SHP77 treated with DMSO at 0.1 percent for 48 hours (cell line): ENCODE data around the gene PLGRKT.
"Not testable (repeated sequence)": the region's sequence is repeated elsewhere in the genome, so short reads cannot be mapped to it uniquely, and the experiment has no call there.

Experiments
- DNase-seq: peaks from one replicate; lab custom pipeline; 2025; lab: John Stamatoyannopoulos, UW

PLGRKT gene

DNA sequence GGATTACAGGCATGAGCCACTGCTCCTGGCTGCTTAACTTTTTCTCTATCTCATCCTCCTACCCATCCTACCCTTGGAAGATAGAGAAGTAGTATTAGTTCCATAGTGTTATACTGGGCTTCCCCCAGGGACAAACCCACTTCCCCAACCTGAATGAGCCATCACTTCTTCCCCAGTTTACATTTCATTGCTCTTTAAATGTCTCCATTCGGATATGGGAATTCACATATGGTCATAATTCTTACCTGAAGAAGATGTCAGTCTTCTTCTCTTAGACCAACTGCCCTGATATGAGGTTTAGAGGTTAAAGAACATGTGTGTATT is 14.5 kb upstream of the PLGRKT start:
- DNase-seq = no peak

DNA sequence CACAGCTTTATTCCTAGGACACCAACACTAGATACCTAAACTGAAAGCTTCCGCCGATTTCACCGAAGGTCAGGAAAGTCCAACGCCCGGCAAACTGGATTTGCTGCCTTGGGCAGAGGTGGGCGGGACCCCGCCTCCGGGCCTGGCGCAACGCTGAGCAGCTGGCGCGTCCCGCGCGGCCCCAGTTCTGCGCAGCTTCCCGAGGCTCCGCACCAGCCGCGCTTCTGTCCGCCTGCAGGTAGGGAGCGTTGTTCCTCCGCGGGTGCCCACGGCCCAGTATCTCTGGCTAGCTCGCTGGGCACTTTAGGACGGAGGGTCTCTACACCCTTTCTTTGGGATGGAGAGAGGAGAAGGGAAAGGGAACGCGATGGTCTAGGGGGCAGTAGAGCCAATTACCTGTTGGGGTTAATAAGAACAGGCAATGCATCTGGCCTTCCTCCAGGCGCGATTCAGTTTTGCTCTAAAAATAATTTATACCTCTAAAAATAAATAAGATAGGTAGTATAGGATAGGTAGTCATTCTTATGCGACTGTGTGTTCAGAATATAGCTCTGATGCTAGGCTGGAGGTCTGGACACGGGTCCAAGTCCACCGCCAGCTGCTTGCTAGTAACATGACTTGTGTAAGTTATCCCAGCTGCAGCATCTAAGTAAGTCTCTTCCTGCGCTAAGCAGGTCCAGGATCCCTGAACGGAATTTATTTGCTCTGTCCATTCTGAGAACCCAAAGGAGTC is 12.8 kb upstream of the PLGRKT start, which contains the start of gene CD274:
TSS of gene CD274 (plus strand) at position 184 of the 733 bp plus-strand sequence. CDS start 5,572 bp downstream, outside the sequence.
- DNase-seq = peak; percentile 35

DNA sequence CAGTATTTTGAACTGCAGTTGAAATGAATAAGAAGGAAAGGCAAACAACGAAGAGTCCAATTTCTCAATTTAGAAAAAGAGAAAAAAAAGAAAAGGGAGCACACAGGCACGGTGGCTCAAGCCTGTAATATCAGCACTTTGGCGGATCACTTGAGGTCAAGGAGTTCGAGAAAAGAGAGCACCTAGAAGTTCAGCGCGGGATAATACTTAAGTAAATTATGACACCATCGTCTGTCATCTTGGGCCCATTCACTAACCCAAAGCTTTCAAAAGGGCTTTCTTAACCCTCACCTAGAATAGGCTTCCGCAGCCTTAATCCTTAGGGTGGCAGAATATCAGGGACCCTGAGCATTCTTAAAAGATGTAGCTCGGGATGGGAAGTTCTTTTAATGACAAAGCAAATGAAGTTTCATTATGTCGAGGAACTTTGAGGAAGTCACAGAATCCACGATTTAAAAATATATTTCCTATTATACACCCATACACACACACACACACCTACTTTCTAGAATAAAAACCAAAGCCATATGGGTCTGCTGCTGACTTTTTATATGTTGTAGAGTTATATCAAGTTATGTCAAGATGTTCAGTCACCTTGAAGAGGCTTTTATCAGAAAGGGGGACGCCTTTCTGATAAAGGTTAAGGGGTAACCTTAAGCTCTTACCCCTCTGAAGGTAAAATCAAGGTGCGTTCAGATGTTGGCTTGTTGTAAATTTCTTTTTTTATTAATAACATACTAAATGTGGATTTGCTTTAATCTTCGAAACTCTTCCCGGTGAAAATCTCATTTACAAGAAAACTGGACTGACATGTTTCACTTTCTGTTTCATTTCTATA is 12.0 kb upstream of the PLGRKT start:
- no peak for DNase-seq

DNA sequence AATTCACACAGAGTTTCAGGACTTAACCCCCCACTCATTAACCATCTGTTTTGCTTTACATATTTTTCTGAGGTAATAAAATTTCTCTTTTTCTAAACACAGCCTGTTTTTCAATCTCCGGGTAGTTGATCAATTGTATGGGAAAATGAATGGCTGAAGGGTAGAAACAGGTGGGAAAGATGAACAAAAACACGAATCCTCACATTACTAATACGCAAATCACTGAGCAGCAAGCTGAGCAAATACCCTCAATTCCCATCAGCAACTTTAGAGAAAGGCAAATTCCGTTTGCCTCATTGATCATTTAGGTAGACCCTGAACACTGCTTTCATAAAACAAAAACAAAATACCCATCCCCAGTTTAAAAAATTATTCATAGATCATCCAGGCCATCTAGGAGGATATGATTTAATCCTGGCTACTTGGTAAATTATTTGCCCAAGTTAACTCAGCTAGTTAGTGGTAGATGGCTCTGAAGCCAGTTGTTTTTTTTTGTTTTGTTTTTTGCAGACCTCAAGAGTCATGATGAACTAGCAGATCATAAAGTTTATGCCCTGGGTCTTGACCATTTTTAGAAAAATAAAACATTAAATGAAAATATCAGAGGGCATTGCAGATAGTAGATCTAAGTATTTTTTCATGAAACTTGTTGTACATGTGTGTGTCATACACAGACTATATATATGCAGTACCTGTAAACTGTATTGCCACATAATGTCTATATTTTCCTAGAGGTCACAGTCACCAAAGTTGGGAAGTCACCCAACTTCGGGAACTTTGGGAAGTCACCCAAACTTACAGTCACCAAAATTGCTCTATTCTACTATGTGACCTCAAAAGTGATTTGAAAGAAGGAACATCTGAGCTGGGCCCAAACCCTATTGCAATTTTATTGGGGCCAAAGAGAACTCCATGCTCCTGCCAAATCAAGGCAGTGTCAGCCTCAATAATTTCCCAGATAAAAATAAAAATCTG is 11.0 kb upstream of the PLGRKT start:
- no peak for DNase-seq

DNA sequence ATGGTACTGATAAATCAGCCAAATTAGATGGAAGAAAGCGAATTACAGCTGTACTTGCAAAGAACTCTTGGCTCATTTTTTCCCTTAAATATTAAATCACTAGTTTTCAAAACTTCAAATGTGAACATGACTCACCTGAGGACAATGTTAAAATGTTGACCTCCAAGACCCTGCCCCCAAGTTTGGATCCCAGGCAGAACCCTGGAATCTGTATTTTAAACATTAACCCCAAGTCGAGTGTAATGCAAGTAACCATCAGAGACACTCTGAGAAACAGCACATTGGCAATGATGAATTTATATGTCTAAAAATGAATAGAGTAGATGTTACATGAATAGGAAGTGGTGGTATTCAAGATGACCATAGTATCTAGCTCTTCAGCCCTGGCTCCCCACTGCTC is 10.3 kb upstream of the PLGRKT start:
- no peak for DNase-seq

DNA sequence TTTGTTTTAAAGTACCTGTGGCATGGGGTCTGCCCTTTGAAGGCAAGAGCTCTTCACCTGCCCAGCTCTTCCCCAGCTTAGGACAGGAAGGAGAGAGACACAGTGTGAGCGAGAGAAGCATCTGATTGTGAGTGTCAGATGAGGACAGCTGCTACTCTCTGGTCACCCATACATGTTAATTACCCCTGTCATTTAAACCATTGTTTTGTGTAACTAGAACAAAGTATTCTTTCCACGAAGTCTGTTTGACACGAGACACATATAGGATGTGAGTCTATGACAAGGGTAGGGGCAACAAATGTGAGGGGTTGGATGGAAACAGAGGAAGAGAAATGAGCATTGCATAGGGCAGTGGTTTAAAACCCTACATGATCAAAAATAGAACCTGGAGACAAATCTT is 9.6 kb upstream of the PLGRKT start:
- DNase-seq = no peak

DNA sequence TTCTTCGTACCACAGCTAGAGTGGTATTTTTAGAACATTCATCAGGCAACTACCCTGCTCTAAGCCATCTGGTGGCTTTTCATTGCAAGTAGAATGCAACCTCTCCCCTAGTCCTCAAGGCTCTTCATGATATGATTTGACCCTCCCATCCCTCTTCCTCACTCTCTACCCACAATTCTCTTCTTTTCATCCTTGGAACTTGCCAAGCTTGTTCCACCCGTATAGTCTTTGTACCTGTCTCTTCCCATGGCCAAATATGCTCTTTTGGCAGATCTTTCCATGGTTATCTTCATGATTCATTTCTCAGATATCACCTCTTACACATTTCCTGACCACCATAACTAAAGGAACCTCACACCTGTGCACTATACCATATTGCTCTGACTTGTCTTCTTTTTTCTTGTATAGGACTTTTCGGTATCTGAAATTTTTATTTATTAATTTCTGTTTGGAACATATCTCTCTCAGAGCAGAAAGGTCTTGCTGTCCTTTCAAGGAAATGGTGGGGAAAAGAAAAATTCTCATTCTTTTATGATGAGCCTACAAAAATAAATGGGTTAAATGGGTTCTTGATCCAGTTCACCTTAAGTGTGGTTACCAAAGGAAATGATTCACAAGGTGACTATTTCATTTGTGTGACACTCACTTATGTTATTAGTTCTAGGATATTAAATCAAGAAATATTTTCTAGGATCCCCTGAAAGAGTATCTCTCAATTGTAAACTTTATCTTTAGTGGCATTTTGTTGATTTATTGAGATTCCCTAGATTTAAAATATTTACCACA is 8.9 kb upstream of the PLGRKT start:
- DNase-seq = no peak

DNA sequence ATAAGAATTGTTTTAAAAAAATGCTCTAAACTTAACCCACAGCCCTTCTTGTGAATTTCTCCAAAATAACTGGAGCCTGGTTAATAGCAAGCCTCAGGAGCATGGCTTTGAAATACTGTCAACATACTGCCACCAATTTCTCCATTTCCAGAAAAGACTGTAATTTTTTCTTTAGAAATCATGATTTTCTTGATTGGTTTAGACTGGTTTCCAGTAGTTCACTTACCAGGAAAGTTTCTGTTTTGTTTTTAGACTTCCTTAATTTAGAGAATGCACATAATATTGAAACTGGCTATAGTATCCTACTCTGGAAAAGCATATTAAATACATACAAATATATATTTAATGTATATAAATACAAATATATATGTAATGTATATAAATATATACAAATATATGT is 8.2 kb upstream of the PLGRKT start:
- DNase-seq = no peak

DNA sequence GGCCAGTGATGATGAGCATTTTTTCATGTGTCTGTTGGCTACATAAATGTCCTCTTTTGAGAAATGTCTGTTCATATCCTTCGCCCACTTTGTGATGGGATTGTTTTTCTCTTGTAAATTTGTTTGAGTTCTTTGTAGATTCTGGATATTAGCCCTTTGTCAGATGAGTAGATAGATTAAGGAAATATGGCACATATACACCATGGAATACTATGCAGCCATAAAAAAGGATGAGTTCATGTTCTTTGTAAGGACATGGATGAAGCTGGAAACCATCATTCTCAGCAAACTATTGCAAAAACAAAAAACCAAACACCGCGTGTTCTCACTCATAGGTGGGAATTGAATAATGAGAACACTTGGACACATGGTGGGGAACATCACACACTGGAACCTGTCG is 7.4 kb upstream of the PLGRKT start:
- DNase-seq = not testable (repeated sequence)

DNA sequence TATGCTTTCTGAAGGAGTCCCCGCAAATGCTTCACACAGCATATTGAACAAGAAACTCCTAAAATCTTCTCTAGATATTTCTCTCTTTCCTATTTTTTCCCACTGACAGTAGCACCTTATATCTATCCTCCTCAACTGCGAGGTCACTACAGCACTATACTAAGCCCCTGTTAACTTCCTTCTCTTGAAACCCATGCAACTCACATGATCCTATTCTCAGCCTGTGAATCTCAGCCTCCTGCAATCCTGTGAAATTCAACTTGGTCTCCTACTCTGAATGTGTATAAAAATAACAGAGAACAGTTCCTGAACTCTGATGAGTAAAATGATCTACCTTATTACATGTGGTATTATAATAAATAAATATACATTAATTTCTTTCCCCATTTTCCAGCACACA is 6.1 kb upstream of the PLGRKT start:
- no peak for DNase-seq

DNA sequence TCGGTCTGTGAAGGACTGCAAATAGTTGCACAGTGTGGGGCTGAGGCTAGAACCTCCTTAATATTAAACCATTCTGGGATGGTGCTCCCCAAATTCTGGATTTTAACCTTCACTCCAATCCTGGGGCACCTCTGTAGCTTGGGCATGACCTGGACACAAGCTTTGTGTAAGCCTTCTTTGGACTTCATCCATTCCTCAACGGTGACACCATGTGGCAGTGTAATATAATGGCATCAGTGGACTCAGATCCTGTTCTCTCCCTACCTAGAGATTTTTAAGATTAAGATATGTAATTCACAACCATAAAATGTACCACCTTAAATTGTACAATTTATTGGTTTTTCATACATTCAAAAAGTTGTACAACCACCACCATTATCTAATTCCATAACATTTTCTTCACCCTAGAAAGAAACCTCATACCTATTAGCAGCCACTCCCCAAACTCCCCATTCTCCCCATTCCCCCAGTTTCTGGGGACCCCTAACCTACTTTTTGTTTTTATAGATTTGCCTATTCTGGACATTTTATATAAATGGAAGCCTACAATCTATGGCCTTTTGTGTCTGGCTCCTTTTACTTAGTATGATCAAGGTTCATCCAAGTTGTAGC is 4.8 kb upstream of the PLGRKT start:
- no peak for DNase-seq

DNA sequence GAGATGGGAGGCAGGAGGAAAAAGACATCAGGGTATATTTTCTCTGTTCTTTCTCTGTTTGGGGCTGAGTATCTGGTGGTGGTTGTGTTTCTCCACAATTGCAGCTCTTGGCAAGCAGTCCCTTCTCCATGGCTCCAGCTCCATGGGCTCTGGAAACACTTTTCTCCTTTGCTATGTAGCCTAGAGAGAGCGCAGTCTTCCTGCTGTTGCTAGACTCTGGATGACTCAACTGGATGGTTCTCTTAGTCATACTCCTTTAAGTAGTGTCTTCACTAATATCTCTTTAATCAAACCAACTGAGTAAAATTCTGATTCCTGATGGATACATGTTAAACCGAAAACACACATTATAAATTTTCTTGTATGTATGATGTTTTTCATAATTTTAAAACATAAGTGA is 3.3 kb upstream of the PLGRKT start:
- DNase-seq = no peak

DNA sequence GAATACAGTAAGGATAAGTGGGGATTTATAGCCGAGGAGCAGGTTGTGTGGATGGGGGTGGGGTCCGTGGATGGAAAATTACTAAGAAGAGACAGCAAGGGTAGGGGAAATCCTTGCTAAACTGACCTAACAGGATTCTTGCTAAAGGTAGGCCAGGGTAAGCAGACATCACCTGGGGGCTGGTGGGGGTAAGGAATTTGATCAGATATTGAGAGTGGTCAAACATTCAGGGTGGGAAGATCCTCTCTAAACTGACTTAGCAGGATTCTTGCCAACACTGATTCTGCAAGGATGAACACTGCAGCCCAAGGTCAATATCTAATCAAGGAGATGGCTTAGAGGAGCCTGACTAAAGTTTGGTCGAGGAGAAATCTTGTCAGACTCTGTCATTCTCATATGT is 2.7 kb upstream of the PLGRKT start:
- DNase-seq = no peak

DNA sequence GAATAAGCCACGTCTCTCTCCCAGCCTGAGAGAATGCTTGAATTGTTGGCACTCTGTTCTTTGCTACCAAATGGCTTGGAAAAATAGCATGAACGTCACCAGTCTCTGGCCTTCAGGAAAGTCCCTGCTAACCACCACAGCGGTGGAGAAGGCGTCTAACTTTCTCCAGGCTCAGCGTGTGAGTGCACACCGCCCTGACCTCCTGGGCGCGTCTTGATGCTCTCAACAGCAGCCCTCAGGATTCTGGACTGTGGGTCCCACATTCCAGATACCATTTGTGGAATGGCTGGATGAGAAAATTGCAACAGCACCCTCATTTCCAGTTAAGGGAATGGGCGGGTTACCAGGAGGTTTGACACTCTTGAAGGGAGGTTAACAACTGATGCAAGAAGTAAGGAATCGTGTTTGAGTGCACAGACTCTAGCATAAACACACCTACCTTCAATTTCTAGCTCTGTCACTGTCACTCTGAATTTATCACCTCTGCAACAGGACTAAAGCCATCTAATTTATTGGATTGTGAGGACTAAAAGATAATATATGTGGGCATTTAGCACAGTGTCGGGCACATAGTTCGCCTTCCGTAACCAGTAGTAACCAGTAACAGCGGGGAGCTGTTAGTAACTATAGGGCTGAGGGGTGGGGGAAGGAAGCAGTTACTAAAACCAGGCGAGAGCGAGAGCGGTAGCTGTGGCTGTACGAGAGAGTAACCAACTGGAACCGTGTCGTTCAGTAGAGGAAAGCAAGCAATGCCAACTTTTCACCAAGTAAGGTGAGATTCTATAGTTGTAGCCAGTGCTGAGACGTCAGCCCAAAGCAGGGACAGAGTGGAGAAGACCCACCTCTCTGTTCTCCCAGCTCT is 807 bp upstream of the PLGRKT start:
- no peak for DNase-seq

DNA sequence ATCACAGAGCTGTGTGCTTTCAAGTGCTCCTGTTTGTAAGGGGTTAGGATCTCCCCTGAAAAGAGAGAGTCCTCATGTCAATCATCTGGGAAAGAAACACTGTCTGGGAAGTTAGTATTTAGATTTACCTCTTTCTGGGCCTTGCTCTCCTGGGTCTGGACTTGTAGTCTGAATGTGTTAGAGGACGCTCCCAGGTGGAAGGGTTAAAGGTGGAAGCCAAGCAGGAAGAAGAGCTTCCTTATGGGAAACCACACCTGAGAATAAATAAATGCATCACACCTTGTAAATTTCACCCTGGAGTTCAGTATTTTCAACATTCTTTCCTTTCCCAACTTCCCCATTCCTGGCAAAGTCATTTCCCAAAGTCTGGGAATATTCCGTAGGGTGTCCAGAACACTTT is 1.3 kb downstream of the PLGRKT start:
- DNase-seq = no peak

DNA sequence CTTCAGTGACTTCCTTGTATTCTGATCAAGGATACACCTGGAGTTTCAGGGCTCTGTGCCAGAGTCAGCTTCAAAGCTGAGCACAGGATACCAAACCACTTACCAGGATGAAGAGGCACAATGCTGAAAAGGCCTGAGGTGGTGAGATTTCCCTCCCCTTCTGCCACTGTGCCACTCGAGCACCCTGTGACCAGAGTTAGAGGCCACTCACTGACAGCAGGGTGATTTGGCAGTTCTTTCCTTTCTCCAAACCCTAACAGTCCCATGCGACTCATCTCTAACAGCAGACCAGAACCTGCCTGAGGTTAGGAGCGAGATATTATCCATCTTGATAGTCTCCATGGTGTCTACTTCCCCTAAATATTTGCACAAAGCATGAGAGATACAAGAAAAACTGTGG is 1.8 kb downstream of the PLGRKT start:
- no peak for DNase-seq

DNA sequence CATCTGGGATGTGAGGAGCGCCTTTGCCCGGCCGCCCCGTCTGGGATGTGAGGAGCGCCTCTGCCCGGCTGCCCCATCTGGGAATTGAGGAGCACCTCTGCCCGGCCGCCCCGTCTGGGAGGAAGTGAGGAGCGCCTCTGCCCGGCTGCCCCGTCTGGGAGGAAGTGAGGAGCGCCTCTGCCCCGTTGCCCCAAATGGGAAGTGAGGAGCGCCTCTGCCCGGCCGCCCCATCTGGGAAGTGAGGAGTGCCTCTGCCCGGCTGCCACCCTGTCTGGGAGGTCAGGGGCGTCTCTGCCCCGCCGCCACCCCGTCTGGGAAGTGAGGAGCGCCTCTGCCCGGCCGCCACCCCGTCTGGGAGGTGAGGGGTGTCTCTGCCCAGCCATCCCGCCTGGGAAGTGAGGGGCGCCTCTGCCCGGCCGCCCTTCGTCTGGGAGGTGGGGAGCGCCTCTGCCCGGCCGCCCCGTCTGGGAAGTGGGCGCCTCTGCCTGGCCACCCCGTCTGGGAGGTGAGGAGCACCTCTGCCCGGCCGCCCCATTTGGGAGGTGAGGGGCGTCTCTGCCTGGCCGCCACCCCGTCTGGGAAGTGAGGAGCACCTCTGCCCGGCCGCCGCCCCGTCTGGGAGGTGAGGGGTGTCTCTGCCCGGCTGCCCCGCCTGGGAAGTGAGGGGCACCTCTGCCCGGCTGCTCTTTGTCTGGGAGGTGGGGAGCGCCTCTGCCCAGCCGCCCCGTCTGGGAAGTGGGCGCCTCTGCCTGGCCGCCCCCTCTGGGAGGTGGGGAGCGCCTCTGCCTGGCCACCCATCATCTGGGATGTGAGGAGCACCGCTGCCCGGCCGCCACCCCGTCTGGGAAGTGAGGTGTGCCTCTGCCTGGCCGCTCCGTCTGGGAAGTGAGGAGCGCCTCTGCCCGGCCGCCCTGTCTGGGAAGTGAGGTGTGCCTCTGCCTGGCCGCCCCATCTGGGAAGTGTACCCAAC is 3.6 kb downstream of the PLGRKT start:
- not testable (repeated sequence) for DNase-seq

DNA sequence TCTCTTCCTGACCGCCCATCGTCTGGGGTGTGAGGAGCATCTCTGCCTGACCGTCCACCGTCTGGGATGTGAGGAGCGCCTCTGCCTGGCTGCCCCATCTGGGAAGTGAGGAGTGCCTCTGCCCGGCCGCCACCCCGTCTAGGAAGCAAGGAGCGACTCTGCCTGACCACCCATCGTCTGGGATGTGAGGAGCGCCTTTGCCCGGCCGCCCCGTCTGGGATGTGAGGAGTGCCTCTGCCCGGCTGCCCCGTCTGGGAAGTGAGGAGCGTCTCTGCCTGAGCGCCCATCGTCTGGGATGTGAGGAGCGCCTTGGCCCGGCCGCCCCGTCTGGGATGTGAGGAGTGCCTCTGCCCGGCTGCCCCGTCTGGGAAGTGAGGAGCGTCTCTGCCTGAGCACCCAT is 4.4 kb downstream of the PLGRKT start:
- not testable (repeated sequence) for DNase-seq

DNA sequence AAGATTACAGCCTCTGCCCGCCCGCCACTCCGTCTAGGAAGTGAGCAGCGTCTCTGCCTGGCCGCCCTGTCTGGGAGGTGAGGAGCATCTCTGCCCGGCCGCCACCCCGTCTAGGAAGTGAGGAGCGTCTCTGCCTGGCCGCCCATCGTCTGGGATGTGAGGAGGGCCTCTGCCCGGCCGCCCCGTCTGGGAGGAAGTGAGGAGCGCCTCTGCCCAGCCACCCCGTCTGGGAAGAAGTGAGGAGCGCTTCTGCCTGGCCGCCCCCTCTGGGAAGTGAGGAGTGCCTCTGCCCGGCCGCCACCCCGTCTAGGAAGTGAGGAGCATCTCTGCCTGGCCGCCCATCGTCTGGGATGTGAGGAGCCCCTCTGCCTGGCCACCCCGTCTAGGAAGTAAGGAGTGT is 4.8 kb downstream of the PLGRKT start:
- DNase-seq = not testable (repeated sequence)
